ENCODE data around the gene OBP2B.
"Not testable (repeated sequence)": the region's sequence is repeated elsewhere in the genome, so short reads cannot be mapped to it uniquely, and the experiment has no call there.

The OBP2B gene

DNA sequence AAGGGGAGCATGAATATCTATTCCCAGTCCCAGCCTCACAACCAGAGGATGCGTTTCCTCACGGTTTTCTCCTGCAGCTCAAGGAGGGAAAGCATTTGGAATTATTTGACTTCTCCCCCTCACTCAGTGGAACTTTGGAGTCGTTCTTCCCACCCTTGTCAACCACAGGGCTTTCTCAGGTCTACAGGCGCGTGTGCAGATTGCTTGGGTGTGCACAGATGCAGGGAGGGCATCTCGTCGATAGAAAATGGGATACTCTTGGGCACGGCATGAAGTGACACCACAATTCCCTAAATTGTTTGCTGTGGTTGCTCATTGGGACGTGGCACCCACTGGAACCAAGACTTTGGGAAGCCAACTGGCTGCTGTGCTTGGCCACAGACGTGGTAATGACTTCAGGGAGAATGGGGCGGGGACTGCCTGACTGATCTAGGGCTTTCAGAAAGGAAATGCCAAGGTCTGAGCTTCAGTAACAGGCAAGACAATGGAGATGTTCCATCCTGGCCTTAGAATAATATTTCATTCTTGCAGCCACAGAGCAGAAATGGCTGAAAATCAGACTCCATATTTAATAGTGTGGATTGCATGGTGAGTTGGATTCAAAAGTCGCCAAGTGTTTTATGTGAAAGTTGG is 12.2 kb upstream of the OBP2B start:
- no peak for DNase-seq

DNA sequence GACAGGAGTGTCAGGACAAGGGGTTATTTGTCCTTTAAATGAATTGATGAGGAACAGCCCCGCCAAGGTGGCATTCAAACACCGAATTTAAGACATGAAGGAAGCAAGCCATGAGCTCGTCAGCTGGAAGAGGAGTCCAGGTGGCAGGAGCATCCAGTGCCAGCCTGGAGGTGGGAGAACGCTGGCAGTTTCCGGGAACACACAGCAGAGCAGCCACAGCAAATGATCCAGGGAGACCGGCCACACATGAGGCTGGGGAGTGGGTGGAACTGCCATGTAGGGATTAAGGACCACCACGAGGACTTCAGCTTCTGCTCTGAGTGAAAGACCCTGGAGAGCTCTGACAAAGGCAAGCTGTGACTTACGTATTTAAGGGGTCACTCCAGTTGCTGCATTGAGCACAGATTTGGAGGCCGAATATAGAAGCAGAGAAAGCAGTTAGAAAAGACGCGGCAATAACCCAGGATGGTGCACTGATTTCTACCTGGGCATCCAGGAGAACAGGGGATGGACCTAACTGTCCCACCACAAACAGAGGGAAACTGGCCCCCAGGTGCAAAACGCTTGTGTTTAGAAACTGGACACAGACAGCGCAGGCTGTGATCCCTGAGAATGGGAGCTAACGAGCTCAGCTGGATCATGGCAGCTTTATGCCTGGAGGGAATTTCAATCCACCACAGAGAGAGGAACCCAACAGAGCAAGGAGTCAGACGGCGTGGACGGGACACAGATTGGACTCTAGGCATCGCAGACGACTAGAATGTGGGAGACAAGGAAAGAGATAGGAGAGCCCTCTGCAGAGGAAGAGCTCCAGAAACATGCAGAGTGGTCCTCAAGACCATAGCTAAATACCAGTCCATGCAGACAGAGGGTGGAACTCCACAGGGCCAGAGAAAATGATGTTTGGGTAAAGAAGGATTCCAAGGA is 9.3 kb upstream of the OBP2B start:
- DNase-seq: not testable (repeated sequence)

DNA sequence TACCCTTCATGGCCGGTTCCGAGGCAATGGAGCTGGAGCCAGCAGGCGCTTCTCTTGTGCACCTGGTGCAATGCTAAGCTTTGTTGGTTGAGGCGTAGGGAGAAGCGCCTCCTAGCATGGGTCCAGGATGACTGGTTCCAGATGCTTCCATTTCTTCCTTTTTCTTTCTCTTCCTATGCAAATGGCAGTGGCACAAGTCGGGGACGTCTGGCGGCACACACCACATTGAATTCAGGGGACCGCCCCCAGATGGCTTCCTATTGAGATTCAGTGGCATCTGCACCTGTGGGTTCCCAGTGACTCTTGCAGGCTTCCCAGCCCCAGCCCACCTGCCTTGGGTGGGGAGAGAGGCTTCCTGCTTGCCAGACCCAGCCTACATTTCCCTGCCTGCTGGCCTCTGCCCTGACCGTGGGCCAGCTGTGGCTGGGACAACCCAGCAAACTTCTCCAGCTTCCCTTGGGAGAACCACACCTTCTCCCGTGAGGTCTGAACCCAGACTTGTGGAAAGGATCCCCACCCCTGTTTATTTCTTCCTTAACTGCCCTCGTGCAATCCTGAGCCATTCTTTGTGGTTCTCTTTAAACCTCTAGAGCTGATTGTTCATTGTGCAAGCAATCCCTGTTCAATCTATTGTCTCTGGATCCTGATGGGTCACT is 8.4 kb upstream of the OBP2B start:
- not testable (repeated sequence) for DNase-seq

DNA sequence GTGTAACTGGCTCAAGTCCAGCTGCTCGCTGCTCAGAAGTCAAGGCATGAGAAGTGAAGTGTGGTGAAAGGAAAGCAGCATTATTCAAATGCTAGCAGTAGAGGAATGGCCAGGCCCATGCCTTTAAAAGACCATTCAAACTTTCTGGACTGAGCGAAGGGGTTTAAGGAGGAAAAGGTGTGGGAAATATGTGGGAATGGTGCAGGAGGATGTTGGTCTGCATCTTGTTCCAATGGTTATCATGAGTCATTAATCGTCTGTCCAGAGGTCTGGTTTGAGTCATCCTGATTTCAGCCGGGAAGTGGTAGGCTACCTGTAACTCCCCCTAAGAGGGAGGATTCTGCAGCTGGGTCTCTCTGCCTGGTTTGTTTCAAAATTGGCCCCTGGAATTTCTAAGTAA is 5.2 kb upstream of the OBP2B start:
- DNase-seq: not testable (repeated sequence)

DNA sequence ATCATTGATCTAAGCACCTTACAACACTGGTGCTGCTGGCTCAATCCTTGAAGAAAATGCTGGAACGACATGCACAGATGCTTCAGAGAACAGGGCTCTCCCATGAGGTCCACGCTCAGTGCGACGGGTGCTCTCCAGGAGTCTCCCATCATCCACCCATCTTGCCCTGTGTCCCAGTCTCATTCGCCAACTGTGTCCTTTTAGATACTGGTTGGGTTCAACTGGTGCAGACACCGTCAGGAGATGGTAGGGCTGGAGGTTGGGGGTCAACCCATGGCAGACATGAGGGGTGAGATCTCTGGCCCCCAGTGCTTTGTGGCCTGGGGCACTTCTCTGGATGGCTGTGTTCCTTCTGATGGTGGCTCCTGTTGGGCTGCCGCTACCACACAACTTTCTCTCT is 1.6 kb upstream of the OBP2B start:
- no peak for DNase-seq

DNA sequence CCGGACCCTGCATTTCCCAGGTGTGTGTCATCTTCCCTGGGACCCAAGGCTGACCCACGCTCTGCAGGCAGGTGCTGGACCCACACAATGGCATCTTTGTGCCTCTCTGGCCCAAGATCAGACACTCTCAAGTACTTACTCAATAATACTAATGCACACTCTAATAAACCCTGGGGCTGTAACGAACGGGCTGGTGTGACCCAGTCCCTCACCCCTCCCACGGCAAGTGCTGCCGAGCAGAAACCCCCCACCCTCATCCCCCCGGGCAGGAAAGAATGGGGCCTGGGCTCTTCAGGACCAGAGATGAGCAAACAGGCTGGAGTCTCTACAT is 1.1 kb upstream of the OBP2B start:
- no peak for DNase-seq

DNA sequence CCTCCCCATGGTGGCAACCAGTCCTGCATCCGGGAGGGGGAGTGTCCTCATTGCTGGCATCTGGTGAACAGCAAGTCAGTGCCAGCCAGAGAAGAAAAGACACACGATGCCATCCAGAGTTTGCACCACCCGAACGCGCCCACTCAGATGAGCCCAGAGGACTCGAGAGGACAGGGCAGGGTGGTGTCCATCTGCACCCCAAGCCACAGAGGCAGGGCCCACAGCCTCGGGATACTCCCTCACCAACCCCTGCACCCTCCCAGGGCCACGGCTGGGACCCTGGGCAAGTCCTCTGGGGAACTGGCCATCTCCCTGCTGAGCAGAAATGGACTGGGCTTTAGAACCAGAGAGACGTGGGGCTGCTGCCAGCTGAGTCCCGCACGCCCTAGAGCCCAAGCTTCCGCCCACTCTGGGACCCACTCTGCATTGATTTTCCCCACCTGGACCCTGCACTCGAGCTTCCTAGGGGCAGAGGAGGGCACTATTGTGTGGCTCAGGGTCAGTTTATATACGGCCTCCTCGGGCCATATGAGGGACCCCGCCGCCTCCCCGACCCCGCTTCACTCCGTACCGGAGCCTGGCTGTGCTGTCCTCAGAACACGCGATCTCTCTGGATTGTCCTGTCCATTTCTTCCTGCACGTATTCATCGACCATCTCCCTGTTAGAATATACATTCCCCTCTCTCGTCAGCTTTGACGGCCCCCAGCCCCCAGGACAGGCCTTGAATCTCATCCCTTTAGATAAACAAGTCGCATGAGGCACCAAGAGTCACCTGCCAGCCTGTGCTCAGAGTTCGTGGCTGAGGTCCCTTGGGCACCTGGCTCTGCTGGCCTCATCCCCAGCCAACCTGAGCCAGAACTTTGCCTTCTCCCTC is 514 bp upstream of the OBP2B start:
- not testable (repeated sequence) for DNase-seq

DNA sequence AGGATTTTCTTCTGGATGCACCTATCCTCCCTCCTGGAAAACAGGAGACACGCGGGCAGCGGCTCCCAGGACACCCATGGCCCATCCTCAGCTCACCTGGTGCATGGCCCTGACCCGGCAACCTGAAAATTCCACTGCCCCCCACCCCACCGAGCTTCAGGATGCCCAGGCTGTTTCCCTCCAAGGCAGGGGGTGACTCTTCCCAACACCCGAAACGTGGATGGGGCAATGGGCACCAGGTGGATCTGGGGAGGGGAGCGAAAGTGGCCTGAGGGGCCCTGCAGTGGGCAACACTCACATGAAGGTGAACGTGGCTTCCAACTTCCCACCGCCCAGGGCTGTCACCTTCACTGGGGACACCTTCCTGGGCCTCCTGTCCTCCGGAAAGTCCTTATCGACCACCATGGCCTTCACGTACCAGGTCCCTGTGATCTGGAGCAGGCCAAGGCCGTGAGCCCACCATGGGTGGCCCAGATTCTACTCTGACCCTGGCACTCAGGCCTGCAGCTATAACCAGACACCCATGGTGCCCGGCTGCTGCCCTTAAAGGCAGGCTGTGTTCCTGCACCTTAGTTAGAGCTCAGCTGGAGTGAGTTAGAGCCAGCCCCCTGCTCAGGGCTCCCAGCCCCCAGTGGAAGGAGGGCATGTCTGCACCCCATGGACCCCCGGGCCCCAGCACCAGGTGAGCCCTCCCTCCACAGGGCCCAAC is 725 bp downstream of the OBP2B start:
- not testable (repeated sequence) for DNase-seq

DNA sequence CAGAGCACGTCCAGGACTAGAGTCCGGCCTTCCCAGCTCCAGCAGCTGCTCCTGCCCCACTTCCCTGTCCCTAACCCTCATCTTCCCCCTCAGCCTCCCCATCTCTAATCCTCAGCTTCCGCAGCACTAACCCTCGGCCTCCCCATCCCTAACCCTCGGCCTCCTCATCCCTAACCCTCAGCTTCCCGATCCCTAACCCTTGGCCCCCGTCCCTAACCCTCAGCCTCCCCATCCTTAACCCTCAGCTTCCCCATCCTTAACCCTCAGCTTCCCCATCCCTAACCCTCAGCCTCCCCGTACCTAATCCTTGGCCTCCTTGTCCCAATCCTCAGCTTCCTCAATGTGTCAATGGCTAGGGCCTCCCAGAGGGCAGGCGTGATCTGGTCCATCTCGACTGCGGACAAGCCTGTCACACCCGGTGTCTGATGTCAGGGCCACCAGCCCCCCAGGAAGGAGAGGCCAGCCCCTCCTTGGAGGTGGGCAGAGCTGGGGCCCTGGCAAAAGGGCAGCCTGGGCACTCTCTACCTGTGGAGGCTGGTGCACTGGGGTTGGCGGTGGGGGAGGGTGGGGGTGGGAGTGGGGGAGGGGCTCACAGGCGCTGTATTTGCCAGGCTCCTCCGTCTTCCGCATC is 1.4 kb downstream of the OBP2B start:
- no peak for DNase-seq

DNA sequence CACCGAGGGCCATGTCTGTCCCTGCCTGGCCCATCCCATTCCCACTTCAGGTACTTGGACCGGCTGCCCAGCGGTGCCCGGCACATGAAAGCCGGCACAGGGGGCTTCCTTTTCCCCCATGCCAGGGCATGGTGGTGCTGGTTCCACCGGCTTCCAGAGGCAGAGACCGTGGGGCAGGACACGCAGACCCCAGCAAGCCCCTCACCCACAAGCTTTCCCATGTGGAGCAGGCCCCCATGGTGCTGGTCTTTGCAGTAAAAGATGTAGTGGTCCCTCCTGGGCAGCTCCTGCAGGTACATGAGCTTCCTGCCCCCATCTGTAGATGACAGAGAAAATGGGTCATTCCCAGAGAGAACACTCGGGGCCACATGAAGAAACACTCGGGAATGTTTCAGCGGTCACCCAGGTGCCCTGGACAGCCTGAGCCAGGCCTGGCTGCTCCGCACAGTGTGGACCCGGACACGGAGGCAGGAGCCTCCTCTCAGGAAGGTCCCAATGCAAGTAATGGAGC is 2.0 kb downstream of the OBP2B start:
- DNase-seq: no peak

DNA sequence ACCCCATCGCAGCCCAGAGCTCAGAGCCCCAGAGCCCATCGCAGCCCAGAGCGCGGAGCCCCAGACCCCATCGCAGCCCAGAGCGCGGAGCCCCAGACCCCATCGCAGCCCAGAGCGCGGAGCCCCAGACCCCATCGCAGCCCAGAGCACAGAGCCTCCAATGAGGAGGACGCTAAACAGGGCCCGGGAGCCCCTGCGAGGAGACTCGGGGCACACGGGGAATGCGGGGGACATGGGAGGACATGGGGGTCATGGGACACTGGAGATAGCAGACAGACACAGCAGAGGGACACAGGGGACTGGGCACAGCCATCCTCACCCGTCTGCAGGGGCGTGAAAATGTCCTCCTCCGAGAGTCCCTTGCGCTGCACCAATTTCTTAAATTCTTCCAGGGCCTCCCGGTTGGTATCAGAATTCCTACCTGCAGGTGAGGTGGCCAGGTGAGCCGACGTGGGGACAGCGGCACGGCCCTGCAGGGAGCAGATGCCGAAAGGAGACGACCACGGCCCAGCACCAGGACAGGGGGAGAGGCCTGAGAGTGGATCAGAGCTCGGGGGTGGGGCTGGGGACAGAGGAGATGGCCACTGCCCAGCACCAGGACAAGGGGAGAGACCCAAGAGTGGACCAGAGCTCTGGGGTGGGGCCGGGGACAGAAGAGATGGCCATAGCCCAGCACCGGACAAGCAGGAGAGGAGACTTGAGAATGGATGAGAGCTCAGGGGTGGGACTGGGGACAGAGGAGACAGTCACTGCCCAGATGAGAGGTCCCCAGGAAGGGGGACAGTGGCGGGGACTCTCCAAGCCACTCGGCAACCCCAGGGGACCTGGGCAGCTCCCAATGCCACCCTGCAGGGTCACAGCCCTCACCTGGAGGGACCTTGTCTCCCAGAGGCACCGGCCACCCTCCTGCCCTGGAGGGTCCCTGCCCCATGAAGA is 2.8 kb downstream of the OBP2B start:
- no peak for DNase-seq

DNA sequence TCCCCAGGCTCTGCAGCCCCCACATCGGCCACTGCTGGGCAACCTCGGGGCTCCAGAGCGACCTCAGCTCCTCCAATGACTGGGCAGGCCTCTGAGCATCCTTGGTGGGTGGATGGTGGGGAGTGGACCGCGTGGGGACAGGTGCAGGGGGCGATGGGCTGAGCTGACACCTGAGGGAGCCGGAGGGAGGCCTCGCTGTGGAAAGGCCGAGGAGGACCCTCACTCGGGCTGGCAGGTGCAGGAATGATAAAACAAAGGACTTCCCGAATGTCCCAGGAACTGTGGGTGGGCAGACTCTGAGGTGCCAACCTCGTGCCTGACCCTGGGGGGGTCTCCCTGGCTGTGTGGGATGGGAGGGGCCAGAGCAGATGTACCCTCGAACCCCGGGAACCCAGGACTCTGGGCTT is 3.6 kb downstream of the OBP2B start:
- not testable (repeated sequence) for DNase-seq

DNA sequence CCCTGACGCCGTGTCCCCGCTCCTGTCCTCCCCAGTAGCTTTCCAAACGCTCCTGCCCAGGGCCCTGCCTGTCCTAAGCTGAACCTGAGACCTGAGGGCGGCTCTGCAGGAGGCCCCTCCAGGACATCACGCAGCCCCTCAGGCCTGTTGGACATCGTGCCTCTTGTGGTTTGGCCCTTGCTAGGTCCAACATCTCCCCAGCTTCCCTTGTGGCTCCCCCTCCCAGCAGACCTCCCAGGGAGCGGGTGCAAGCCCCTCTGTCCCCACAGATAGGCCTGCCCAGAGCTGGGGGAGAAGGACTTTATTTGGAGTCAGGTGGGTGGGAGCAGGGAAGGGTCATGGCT is 4.1 kb downstream of the OBP2B start:
- DNase-seq: no peak

DNA sequence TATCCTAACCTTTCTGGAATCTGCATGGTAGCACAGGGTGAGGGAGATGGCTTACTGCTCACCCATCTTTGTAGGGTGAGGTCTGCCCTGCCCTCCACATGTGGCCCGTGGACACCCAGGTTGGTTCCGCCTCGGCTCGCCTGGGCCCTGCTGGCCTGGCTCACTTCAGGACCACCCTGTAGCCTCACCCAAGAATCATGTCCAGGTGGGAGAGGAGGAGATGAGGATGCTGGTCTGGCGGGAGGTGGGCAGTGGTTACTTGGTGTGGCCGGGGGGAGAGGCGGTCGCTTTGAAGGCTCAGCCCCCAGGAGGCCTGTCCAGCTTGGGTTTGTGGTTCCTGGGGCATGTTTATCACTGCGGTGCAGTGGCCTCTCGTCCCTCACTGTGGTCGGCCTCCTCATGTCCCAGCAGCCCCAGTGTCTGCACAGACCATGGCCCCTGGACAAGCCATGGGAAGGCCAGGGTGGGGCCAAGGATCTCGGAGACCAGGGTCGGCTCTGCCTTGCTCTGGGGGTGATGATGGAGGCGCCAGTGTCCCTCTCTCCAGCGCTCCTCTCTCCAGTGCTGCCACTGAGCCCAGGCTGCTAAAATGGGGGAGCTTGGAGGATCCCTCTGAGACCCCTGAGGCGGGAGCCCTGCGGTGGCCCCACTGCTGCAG is 4.6 kb downstream of the OBP2B start:
- no peak for DNase-seq

DNA sequence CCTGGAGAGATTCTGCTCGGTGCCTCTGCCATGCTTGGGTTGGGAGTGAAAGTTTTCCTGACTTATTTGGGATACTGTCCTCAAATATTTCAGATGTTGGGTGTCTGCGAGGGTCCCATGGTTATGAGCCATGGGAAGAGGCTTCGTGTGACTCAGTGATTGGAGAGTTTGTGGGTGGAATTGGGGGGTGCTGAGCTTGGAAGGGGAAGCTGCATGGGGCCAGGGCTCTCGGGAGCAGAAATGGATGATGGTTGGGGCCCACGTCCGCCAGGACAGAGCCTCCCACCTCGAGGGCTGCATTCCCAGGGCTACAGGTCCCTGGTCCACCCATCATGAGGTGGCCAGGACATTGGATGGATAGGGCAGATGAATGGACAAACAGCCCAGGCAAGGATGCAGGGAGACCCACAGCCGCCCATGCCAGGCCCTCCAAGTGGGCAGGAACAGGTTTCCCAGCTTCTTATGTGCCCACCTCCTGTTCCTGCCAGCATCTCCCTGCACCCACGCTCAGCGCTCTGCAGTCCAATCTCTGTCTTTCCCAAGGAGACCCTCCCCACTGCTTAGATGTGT is 5.5 kb downstream of the OBP2B start:
- DNase-seq: no peak

DNA sequence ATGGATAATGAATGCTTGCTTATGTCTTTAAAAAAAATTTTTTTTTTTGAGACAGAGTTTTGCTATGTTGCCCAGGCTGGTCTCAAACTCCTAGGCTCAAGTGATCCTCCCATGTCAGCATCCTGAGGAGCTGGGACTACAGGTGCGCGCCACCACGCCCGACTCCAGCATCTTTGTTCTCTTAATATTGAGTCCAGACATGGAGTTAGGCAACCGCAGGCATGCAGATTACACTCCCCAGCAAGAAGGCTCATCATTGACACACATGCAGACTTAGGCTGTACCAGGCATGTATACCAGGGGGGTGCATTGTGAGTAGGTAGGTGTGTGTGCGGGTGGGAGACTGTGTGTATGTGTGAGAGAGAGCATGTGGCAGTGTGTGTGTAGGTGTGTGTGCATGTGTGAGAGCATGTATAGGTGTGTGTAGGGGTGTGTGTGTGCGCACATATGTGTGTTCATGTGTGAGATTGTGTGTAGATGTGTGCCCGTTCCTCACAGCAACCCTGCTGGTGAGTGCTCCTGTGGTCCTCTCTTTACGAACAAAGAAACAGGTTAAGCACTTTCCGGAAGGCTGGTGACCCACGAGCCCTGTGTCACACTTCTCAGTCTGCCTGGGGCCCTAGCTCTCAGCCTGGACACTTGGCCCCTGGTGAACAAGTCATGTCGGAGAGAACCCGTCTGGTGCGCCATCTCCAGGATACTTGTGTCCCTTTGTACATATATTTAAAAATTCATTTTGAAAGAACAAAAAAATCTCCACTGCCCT is 6.2 kb downstream of the OBP2B start:
- no peak for DNase-seq

DNA sequence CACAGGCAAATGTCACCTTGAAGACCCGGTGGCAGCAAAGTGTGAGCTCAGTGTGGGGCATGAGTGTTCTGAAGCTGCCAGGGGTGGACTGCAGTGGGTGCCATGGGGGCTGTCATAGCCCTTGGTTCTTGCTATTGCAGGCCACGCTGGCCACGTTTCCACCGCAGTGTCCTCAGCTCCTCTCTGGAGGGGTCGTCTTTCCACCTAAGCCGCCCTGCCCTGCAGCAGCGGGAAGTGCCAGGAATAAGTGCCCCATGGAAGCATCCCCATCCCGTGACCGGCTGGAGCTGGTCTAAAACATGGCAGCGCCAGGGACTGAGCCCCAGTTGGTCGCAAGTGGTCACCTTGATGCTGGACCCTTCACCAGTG is 6.9 kb downstream of the OBP2B start:
- no peak for DNase-seq

DNA sequence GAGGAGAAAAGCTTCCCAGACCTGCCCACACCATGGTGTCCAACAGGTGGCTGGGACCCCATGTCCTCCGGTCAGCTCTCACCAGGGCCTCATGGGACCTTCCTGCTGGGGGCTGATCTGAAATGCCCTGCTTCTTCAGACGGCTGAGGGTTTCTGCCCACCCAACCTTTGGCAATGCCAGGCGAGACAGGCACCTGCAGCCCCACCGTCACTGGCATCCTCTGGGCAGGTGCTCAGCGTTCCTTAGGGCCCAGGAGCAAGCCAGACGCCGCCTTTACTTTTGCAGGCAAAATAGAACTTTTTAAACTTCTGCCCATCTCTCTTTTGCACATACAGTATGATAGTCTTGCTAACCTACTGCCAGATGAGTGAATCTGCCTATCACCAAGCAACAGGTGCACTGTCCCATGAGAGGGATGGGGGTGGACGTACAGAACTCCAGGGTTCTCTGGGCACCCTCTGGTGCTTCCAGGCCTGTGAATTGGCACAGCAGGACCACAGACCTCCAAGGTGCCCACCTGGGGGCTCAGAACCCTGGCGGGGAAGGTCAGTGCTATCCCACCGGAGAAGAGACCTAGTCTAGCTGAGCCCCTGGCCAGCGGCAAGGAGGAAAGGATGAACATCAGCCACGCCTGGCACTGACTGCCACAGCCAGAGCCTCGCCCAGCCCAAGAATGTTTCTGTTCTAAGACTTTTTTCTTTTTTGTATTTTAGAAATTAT is 7.5 kb downstream of the OBP2B start:
- DNase-seq: no peak

Measured in CD4-positive, alpha-beta T cell treated with Interleukin-17A for 4 hours (primary cell).